Measurements from ENCODE around the gene SRGAP3.

The SRGAP3 gene

GRCh38 chr3:9115336-9115735 is 134.1 kb downstream of the SRGAP3 start:
- Histone ChIP-seq H2AFZ (ENCODE audit: low read depth, low read length) (no peak overlapping the region), H3K27ac (ENCODE audit: low read length) (no peak overlapping the region), H3K79me2 (ENCODE audit: low read length) (no peaks in the 10 kb centered on the region), H3K9me3 (ENCODE audit: insufficient read depth, low read length) (no peaks in the 10 kb centered on the region), H3K9ac (ENCODE audit: low read length) (no peak overlapping the region), H3K4me2 (ENCODE audit: low read length) (no peak overlapping the region), H3K36me3 (replicated peaks; ENCODE audit: low read depth, low read length) (no peaks in the 10 kb centered on the region), H4K20me1 (ENCODE audit: insufficient read depth, low read length) (no peaks in the 10 kb centered on the region), H3K27me3 (ENCODE audit: low read depth, low read length) (peaks cover 27% of the 10 kb centered on the region), H3K4me3 (ENCODE audit: low read length) (no peak overlapping the region), H3K4me1 (ENCODE audit: low read length) (no peaks in the 10 kb centered on the region)
- TF ChIP-seq EZH2phosphoT487 (IDR thresholded peaks at IDR 0.05; ENCODE audit: low read depth) (no peak), CTCF (IDR thresholded peaks at IDR 0.05; ENCODE audit: low read depth, low read length) (no peak)

DNA sequence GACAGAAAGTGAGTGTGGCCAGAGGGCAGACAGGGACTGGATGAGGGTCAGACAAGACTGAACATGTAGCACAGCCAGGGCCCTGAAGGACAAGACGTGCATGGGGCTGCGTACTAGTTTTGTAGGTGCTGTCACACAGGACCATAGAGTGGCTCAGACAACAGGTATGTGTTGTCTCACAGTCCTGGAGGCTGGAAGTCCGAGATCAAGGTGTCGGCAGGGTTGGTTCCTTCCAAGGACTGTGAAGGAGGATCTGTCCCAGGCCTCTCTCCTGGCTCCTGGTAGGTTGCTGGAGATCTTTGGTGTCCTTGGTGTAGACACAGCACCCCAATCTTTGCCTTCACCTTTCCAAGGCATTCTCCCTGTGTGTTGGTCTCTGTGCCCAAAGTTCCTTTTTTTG is 136.4 kb downstream of the SRGAP3 start:
- H3K79me2 ChIP-seq (ENCODE audit: low read length) = no peaks in the 10 kb centered on the region
- TF ChIP-seq EZH2phosphoT487 (IDR thresholded peaks at IDR 0.05; ENCODE audit: low read depth) (no peak), CTCF (IDR thresholded peaks at IDR 0.05; ENCODE audit: low read depth, low read length) (no peak)
- no peak overlapping the region for H2AFZ ChIP-seq (ENCODE audit: low read depth, low read length)
- H3K4me1 ChIP-seq (ENCODE audit: low read length) = no peaks in the 10 kb centered on the region
- no peak overlapping the region for H3K4me3 ChIP-seq (ENCODE audit: low read length)
- no peak overlapping the region for H3K9ac ChIP-seq (ENCODE audit: low read length)
- H3K9me3 ChIP-seq (ENCODE audit: insufficient read depth, low read length) = no peaks in the 10 kb centered on the region
- no peaks in the 10 kb centered on the region for H4K20me1 ChIP-seq (ENCODE audit: insufficient read depth, low read length)
- H3K27me3 ChIP-seq (ENCODE audit: low read depth, low read length) = peaks cover 36% of the 10 kb centered on the region
- no peak overlapping the region for H3K4me2 ChIP-seq (ENCODE audit: low read length)
- no peak overlapping the region for H3K27ac ChIP-seq (ENCODE audit: low read length)
- no peaks in the 10 kb centered on the region for H3K36me3 ChIP-seq (replicated peaks; ENCODE audit: low read depth, low read length)

DNA sequence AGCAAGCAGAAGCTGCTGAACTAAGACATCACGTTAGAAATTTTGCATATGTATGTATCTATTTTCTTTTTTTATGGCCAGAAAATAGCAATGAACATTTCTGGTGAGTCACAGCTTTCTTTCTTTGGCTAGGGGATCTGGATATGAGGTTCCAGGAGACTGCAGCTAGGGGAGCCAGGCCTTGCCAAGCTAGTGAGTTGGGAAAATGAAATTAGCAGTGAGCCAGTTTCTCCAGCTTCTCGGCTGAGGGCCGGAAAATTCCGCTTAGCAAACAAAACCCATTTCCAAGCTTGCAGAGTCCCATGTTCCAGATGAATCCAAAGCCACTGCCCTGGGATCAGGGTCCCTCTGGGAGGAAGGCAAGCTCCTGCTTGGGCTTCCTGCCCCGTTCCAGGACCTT is 137.6 kb downstream of the SRGAP3 start:
- H3K36me3 ChIP-seq (replicated peaks; ENCODE audit: low read depth, low read length) = no peaks in the 10 kb centered on the region
- no peak overlapping the region for H2AFZ ChIP-seq (ENCODE audit: low read depth, low read length)
- H3K27me3 ChIP-seq (ENCODE audit: low read depth, low read length) = peaks cover 29% of the 10 kb centered on the region
- no peaks in the 10 kb centered on the region for H3K9me3 ChIP-seq (ENCODE audit: insufficient read depth, low read length)
- H3K27ac ChIP-seq (ENCODE audit: low read length) = no peak overlapping the region
- H4K20me1 ChIP-seq (ENCODE audit: insufficient read depth, low read length) = no peaks in the 10 kb centered on the region
- no peak overlapping the region for H3K4me2 ChIP-seq (ENCODE audit: low read length)
- TF ChIP-seq CTCF (IDR thresholded peaks at IDR 0.05; ENCODE audit: low read depth, low read length) = no peak
- H3K4me3 ChIP-seq (ENCODE audit: low read length) = no peak overlapping the region
- H3K79me2 ChIP-seq (ENCODE audit: low read length) = no peaks in the 10 kb centered on the region
- H3K4me1 ChIP-seq (ENCODE audit: low read length) = no peaks in the 10 kb centered on the region
- H3K9ac ChIP-seq (ENCODE audit: low read length) = no peak overlapping the region

DNA sequence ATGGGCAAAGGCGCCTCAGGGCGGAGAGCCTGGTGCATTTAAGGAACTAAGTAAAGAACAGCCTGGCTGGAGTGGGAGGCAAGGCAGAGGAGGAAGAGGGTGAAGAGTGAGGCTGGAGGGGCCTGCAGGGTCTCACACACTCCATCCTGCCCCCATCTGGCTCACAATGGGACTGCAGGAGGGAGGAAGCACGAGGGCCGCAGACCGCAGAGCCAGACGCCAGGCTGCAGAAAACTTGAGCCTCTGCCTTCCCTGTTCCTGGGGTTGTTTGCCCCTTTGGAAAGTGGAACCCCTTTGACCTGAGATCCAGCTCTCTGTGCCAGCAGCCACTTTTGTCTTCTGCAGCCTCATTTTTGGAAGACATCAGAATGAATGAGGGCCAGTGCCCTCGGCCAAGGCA is 138.0 kb downstream of the SRGAP3 start:
- Histone ChIP-seq H3K27ac (ENCODE audit: low read length) (no peak overlapping the region), H3K4me1 (ENCODE audit: low read length) (no peaks in the 10 kb centered on the region), H3K36me3 (replicated peaks; ENCODE audit: low read depth, low read length) (no peaks in the 10 kb centered on the region), H2AFZ (ENCODE audit: low read depth, low read length) (no peak overlapping the region), H3K4me3 (ENCODE audit: low read length) (no peak overlapping the region), H3K9me3 (ENCODE audit: insufficient read depth, low read length) (no peaks in the 10 kb centered on the region), H3K9ac (ENCODE audit: low read length) (no peak overlapping the region), H4K20me1 (ENCODE audit: insufficient read depth, low read length) (no peaks in the 10 kb centered on the region), H3K27me3 (ENCODE audit: low read depth, low read length) (peaks cover 25% of the 10 kb centered on the region), H3K4me2 (ENCODE audit: low read length) (no peak overlapping the region), H3K79me2 (ENCODE audit: low read length) (no peaks in the 10 kb centered on the region)
- TF ChIP-seq CTCF (IDR thresholded peaks at IDR 0.05; ENCODE audit: low read depth, low read length) (peak; percentile 15), EZH2phosphoT487 (IDR thresholded peaks at IDR 0.05; ENCODE audit: low read depth) (no peak)

Measured in OCI-LY3 (cell line).